Cardiac fibroblast (primary cell): ENCODE results near the gene PRPSAP2.

ENCODE experiments used
- DNase-seq, 2 donors: peaks; one replicate each; pipeline versions ENCODE4 v3.0.0 to v3.0.0-alpha.2; 2010; ENCODE audit warnings: low read depth in 2 of 2
- H3K4me3 ChIP-seq, 2 donors: replicated peaks in 1 of 2; 1 replicate in 1 of 2; 2 replicates in 1 of 2; pipeline ENCODE4 v1.5.1; 2011; ENCODE audit warnings: low read depth in 2 of 2, low read length in 2 of 2, mild to moderate bottlenecking in 2 of 2, moderate library complexity in 1 of 2
- CTCF ChIP-seq: IDR thresholded peaks from one replicate; pipeline ENCODE4 v1.5.1; 2011; ENCODE audit warnings: low read depth, mild to moderate bottlenecking, low read length, inconsistent platforms

The PRPSAP2 gene

GRCh38 chr17:18928628-18929125 is 70.7 kb downstream of the PRPSAP2 start:
- no peak overlapping the region for H3K4me3 ChIP-seq
- no peak for TF ChIP-seq CTCF
- DNase-seq: no peak

- no peak overlapping the region for H3K4me3 ChIP-seq
- no peak for DNase-seq
- TF ChIP-seq CTCF: no peak
Measured at GRCh38 chr17:18932360-18933055, 74.6 kb downstream of the PRPSAP2 start.

- no peak for DNase-seq
Measured at GRCh38 chr17:18933102-18934058, 75.4 kb downstream of the PRPSAP2 start.

GRCh38 chr17:18937981-18938691 is 80.2 kb downstream of the PRPSAP2 start:
- no peak for DNase-seq
- no peak overlapping the region for H3K4me3 ChIP-seq
- no peak for TF ChIP-seq CTCF

More at GRCh38 chr17:18933102-18934058, 75.4 kb downstream of the PRPSAP2 start:
- no peak for TF ChIP-seq CTCF
- H3K4me3 ChIP-seq: no peak overlapping the region

GRCh38 chr17:18938692-18939023 is 80.7 kb downstream of the PRPSAP2 start:
- H3K4me3 ChIP-seq: no peak overlapping the region
- DNase-seq: no peak
- no peak for TF ChIP-seq CTCF

- TF ChIP-seq CTCF: no peak
- no peak for DNase-seq
- H3K4me3 ChIP-seq: no peak overlapping the region
Measured at GRCh38 chr17:18944646-18945045, 86.7 kb downstream of the PRPSAP2 start.
